ENCODE results near the gene SRCIN1.
A peak's percentile ranks its signal among the peaks of the same experiment; 100 is the strongest.
"Not testable (repeated sequence)": the region's sequence is repeated elsewhere in the genome, so short reads cannot be mapped to it uniquely, and the experiment has no call there.

Gene SRCIN1

GRCh38 chr17:38605841-38606645, at the start of gene SRCIN1:
TSS of gene SRCIN1 (minus strand) at chr17:38605952. CDS start at chr17:38605705, 247 bp downstream.
- H3K9me3 ChIP-seq (ENCODE audit: control insufficient read depth in 1 of 2, low read length in 2 of 2): no peaks in the 10 kb centered on the region
- H3K36me3 ChIP-seq (ENCODE audit: control insufficient read depth in 1 of 2, insufficient read depth in 2 of 2, low read length in 2 of 2): no peaks in the 10 kb centered on the region
- peak within 1 kb of the TSS in 1 of 2 donors; percentile 63 for H3K4me3 ChIP-seq (ENCODE audit: low read depth in 1 of 2, low read length in 2 of 2)
- peaks cover 44% of the 10 kb centered on the region for H3K27me3 ChIP-seq (ENCODE audit: low read depth, low read length)
- peaks cover 0 to 39% of the 10 kb centered on the region in 2 donors for H3K4me1 ChIP-seq (ENCODE audit: control insufficient read depth in 1 of 2, insufficient read depth in 2 of 2, low read length in 2 of 2)
- no peak within 1 kb of the TSS for H3K27ac ChIP-seq (ENCODE audit: low read length)

- no peaks in the 10 kb centered on the region for H3K36me3 ChIP-seq (ENCODE audit: control insufficient read depth in 1 of 2, insufficient read depth in 2 of 2, low read length in 2 of 2)
- H3K27me3 ChIP-seq (ENCODE audit: low read depth, low read length): peaks cover 8% of the 10 kb centered on the region
- no peak overlapping the region for H3K4me3 ChIP-seq (ENCODE audit: low read depth in 1 of 2, low read length in 2 of 2)
- H3K27ac ChIP-seq (ENCODE audit: low read length): no peak overlapping the region
- H3K9me3 ChIP-seq (ENCODE audit: control insufficient read depth in 1 of 2, low read length in 2 of 2): no peaks in the 10 kb centered on the region
- H3K4me1 ChIP-seq (ENCODE audit: control insufficient read depth in 1 of 2, insufficient read depth in 2 of 2, low read length in 2 of 2): peaks cover 0 to 7% of the 10 kb centered on the region in 2 donors
Observed at GRCh38 chr17:38654411-38655398, 49.0 kb upstream of the SRCIN1 start.

GRCh38 chr17:38653679-38654078, 47.9 kb upstream of the SRCIN1 start:
- Histone ChIP-seq H3K27ac (ENCODE audit: low read length) (no peak overlapping the region), H3K27me3 (ENCODE audit: low read depth, low read length) (peaks cover 8% of the 10 kb centered on the region), H3K4me1 (ENCODE audit: control insufficient read depth in 1 of 2, insufficient read depth in 2 of 2, low read length in 2 of 2) (peaks cover 0 to 7% of the 10 kb centered on the region in 2 donors), H3K4me3 (ENCODE audit: low read depth in 1 of 2, low read length in 2 of 2) (no peak overlapping the region), H3K9me3 (ENCODE audit: control insufficient read depth in 1 of 2, low read length in 2 of 2) (no peaks in the 10 kb centered on the region), H3K36me3 (ENCODE audit: control insufficient read depth in 1 of 2, insufficient read depth in 2 of 2, low read length in 2 of 2) (no peaks in the 10 kb centered on the region)

- Histone ChIP-seq H3K9me3 (ENCODE audit: control insufficient read depth in 1 of 2, low read length in 2 of 2) (no peaks in the 10 kb centered on the region), H3K27me3 (ENCODE audit: low read depth, low read length) (peaks cover 8% of the 10 kb centered on the region), H3K4me3 (ENCODE audit: low read depth in 1 of 2, low read length in 2 of 2) (no peak overlapping the region), H3K36me3 (ENCODE audit: control insufficient read depth in 1 of 2, insufficient read depth in 2 of 2, low read length in 2 of 2) (no peaks in the 10 kb centered on the region), H3K4me1 (ENCODE audit: control insufficient read depth in 1 of 2, insufficient read depth in 2 of 2, low read length in 2 of 2) (peaks cover 0 to 7% of the 10 kb centered on the region in 2 donors), H3K27ac (ENCODE audit: low read length) (no peak overlapping the region)
Observed at GRCh38 chr17:38653230-38653629, 47.5 kb upstream of the SRCIN1 start.

GRCh38 chr17:38650653-38651173, 45.0 kb upstream of the SRCIN1 start:
- H3K36me3 ChIP-seq (ENCODE audit: control insufficient read depth in 1 of 2, insufficient read depth in 2 of 2, low read length in 2 of 2); H3K27me3 ChIP-seq (ENCODE audit: low read depth, low read length); H3K27ac ChIP-seq (ENCODE audit: low read length); H3K9me3 ChIP-seq (ENCODE audit: control insufficient read depth in 1 of 2, low read length in 2 of 2); H3K4me3 ChIP-seq (ENCODE audit: low read depth in 1 of 2, low read length in 2 of 2); H3K4me1 ChIP-seq (ENCODE audit: control insufficient read depth in 1 of 2, insufficient read depth in 2 of 2, low read length in 2 of 2): not testable (repeated sequence)

- Histone ChIP-seq H3K27ac (ENCODE audit: low read length) (no peak overlapping the region), H3K4me1 (ENCODE audit: control insufficient read depth in 1 of 2, insufficient read depth in 2 of 2, low read length in 2 of 2) (no peaks in the 10 kb centered on the region), H3K36me3 (ENCODE audit: control insufficient read depth in 1 of 2, insufficient read depth in 2 of 2, low read length in 2 of 2) (no peaks in the 10 kb centered on the region), H3K4me3 (ENCODE audit: low read depth in 1 of 2, low read length in 2 of 2) (no peak overlapping the region), H3K9me3 (ENCODE audit: control insufficient read depth in 1 of 2, low read length in 2 of 2) (no peaks in the 10 kb centered on the region), H3K27me3 (ENCODE audit: low read depth, low read length) (no peaks in the 10 kb centered on the region)
Observed at GRCh38 chr17:38637951-38638350, 32.2 kb upstream of the SRCIN1 start.

- no peak overlapping the region for H3K27ac ChIP-seq (ENCODE audit: low read length)
- no peaks in the 10 kb centered on the region for H3K27me3 ChIP-seq (ENCODE audit: low read depth, low read length)
- no peaks in the 10 kb centered on the region for H3K9me3 ChIP-seq (ENCODE audit: control insufficient read depth in 1 of 2, low read length in 2 of 2)
- H3K4me1 ChIP-seq (ENCODE audit: control insufficient read depth in 1 of 2, insufficient read depth in 2 of 2, low read length in 2 of 2): no peaks in the 10 kb centered on the region
- H3K36me3 ChIP-seq (ENCODE audit: control insufficient read depth in 1 of 2, insufficient read depth in 2 of 2, low read length in 2 of 2): no peaks in the 10 kb centered on the region
- no peak overlapping the region for H3K4me3 ChIP-seq (ENCODE audit: low read depth in 1 of 2, low read length in 2 of 2)
Observed at GRCh38 chr17:38636054-38636453, 30.3 kb upstream of the SRCIN1 start.

- H3K36me3 ChIP-seq (ENCODE audit: control insufficient read depth in 1 of 2, insufficient read depth in 2 of 2, low read length in 2 of 2): no peaks in the 10 kb centered on the region
- H3K4me1 ChIP-seq (ENCODE audit: control insufficient read depth in 1 of 2, insufficient read depth in 2 of 2, low read length in 2 of 2): no peaks in the 10 kb centered on the region
- H3K9me3 ChIP-seq (ENCODE audit: control insufficient read depth in 1 of 2, low read length in 2 of 2): no peaks in the 10 kb centered on the region
- no peaks in the 10 kb centered on the region for H3K27me3 ChIP-seq (ENCODE audit: low read depth, low read length)
- H3K4me3 ChIP-seq (ENCODE audit: low read depth in 1 of 2, low read length in 2 of 2): no peak overlapping the region
- H3K27ac ChIP-seq (ENCODE audit: low read length): no peak overlapping the region
Observed at GRCh38 chr17:38632334-38632733, 26.6 kb upstream of the SRCIN1 start.

- H3K9me3 ChIP-seq (ENCODE audit: control insufficient read depth in 1 of 2, low read length in 2 of 2): no peaks in the 10 kb centered on the region
- no peaks in the 10 kb centered on the region for H3K4me1 ChIP-seq (ENCODE audit: control insufficient read depth in 1 of 2, insufficient read depth in 2 of 2, low read length in 2 of 2)
- no peak overlapping the region for H3K4me3 ChIP-seq (ENCODE audit: low read depth in 1 of 2, low read length in 2 of 2)
- no peaks in the 10 kb centered on the region for H3K27me3 ChIP-seq (ENCODE audit: low read depth, low read length)
- no peak overlapping the region for H3K27ac ChIP-seq (ENCODE audit: low read length)
- no peaks in the 10 kb centered on the region for H3K36me3 ChIP-seq (ENCODE audit: control insufficient read depth in 1 of 2, insufficient read depth in 2 of 2, low read length in 2 of 2)
Observed at GRCh38 chr17:38628441-38628840, 22.7 kb upstream of the SRCIN1 start.

GRCh38 chr17:38627957-38628356, 22.2 kb upstream of the SRCIN1 start:
- no peak overlapping the region for H3K27ac ChIP-seq (ENCODE audit: low read length)
- no peaks in the 10 kb centered on the region for H3K4me1 ChIP-seq (ENCODE audit: control insufficient read depth in 1 of 2, insufficient read depth in 2 of 2, low read length in 2 of 2)
- no peaks in the 10 kb centered on the region for H3K36me3 ChIP-seq (ENCODE audit: control insufficient read depth in 1 of 2, insufficient read depth in 2 of 2, low read length in 2 of 2)
- H3K4me3 ChIP-seq (ENCODE audit: low read depth in 1 of 2, low read length in 2 of 2): no peak overlapping the region
- no peaks in the 10 kb centered on the region for H3K9me3 ChIP-seq (ENCODE audit: control insufficient read depth in 1 of 2, low read length in 2 of 2)
- H3K27me3 ChIP-seq (ENCODE audit: low read depth, low read length): no peaks in the 10 kb centered on the region

- not testable (repeated sequence) for H3K27ac ChIP-seq (ENCODE audit: low read length); H3K9me3 ChIP-seq (ENCODE audit: control insufficient read depth in 1 of 2, low read length in 2 of 2); H3K36me3 ChIP-seq (ENCODE audit: control insufficient read depth in 1 of 2, insufficient read depth in 2 of 2, low read length in 2 of 2); H3K4me1 ChIP-seq (ENCODE audit: control insufficient read depth in 1 of 2, insufficient read depth in 2 of 2, low read length in 2 of 2); H3K4me3 ChIP-seq (ENCODE audit: low read depth in 1 of 2, low read length in 2 of 2); H3K27me3 ChIP-seq (ENCODE audit: low read depth, low read length)
Observed at GRCh38 chr17:38626606-38627226, 21.0 kb upstream of the SRCIN1 start.

Measured in muscle layer of duodenum (tissue), 2 donors.